GM18520 (cell line): ENCODE results near the gene CREB5.

ENCODE experiments used
- ATAC-seq: cut with Tn5 transposase; IDR thresholded peaks from one replicate; pipeline ENCODE4 v1.9.1; 2021; ENCODE audit not compliant: unreplicated experiment

The CREB5 gene

GRCh38 chr7:28729727-28730126, 317.4 kb downstream of the CREB5 start:
- ATAC-seq = no peak

DNA sequence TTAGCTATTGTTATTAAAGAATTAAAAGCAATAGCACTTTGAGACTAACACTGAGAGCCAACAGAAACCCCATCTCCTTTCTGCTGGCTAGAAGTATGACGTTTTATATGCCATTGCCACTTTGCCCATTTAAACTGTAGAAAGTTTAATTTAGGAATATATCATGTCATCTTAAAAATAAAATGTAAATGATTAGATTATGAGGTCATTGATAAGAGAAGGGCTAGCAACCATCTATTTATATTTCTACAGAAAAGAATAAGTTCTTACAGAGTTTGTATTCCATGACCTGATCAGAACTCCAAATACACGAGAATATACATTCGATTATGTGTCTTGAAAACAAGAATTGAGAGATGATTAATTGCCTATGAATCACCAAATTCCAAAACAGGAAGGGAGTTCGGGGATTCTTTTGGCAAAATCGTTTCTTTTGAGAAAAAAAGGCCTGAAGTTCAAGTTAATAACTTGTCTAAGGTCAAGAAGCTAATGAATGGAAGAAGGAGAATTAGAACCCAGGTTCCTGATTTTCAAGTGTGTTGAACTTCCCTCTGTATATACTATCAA, 318.9 kb downstream of the CREB5 start:
- no peak for ATAC-seq

DNA sequence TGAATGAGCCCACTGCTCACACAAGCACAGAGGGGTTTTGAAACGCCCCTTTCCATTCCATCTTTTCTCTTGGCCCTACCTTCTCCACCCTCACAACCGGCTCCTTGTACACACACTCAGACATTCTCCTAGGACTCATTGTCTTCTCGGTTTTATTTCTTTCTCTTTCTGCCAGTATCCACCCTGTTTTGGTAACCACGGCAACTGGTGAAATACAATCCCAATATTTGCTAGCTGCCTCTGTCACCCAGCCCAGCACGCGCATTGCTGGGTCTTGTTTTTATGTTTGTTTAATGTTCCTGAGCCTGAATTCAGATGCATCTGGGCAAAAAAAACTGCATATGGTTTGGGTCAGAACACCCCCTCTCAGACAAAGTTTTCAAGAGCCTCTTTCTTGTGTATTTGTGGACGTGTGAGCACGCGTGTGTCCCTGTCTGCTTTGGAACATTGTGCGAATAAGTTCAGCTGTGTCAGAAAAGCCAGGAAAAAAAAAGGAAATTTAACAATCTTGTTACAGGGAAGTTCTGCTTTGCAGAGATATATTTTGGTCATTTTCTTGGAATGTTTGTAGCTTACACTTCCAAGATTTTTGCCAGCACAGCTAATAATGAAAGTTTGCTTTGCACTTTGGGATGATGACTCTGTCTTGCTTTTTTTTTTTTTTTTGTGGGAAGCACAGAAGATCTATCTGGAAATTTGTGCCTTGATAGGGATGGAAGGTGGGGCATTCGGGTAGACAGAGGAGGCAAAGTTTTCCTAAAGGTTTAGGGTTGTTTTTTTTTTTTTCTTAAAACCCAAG, 320.0 kb downstream of the CREB5 start:
- no peak for ATAC-seq

- ATAC-seq = no peak
Observed at GRCh38 chr7:28733035-28733434, 320.7 kb downstream of the CREB5 start.

GRCh38 chr7:28738412-28738811, 326.1 kb downstream of the CREB5 start:
- ATAC-seq = no peak

DNA sequence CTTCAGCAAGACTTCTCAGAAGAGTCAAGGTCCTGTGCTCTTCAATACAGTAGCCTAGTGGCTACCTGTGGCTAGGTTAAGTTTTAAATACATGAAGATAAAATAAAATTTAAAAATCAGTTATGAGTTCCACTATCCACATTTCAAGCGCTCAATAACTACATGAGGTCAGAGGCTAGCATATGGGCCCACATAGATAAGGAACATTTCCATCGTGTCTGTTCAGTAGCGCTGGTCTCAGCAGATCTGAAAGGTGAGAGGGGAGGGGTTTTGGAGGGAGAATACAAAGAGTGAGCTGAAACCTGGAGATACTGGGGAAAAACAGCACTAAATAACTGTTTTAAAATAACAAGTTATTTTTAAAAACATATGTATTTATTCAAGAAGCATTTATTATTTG, 326.8 kb downstream of the CREB5 start:
- ATAC-seq = no peak

- no peak for ATAC-seq
Observed at GRCh38 chr7:28739826-28740225, 327.5 kb downstream of the CREB5 start.

GRCh38 chr7:28744951-28745350, 332.6 kb downstream of the CREB5 start:
- no peak for ATAC-seq

DNA sequence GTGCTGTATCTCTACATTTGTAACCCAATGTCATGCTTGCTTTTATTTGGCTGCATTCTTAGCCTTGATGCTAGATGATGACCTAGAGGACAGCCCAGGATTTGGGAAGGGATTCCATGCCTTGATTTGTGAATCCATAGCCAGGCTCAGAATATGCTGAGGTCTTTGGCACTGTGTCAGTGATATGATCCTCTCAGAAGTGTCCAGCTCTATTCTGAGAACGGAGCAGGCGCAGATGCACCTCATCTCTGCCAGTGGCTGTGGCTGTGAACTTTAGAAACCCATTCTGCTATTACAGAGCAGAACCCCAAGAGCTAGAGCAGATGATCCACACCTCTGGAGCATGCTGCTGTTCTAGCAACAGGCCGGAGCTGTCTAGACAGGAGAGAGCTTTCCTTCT, 333.0 kb downstream of the CREB5 start:
- no peak for ATAC-seq

DNA sequence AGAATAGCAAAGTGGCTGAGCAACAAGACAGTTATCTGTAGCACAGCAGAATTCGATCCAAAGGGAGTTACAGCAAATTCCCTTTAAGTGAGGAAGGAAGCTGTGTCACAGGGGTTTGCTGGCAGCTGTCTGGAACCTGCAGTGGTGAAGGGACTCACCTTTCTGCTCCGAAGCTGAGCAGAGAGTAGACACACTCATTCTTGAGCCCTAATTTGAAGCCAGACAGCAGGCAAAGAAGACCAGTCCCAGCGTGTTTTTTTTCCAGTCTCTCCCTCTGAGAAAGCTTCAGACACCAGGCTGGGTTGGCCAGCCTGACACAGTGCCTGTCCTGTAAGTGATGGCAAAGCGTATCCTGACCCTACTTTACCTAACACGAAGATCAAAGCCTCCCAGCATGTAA, 335.1 kb downstream of the CREB5 start:
- no peak for ATAC-seq

- no peak for ATAC-seq
Observed at GRCh38 chr7:28747854-28748253, 335.5 kb downstream of the CREB5 start.

- ATAC-seq = no peak
Observed at GRCh38 chr7:28748346-28748745, 336.0 kb downstream of the CREB5 start.

DNA sequence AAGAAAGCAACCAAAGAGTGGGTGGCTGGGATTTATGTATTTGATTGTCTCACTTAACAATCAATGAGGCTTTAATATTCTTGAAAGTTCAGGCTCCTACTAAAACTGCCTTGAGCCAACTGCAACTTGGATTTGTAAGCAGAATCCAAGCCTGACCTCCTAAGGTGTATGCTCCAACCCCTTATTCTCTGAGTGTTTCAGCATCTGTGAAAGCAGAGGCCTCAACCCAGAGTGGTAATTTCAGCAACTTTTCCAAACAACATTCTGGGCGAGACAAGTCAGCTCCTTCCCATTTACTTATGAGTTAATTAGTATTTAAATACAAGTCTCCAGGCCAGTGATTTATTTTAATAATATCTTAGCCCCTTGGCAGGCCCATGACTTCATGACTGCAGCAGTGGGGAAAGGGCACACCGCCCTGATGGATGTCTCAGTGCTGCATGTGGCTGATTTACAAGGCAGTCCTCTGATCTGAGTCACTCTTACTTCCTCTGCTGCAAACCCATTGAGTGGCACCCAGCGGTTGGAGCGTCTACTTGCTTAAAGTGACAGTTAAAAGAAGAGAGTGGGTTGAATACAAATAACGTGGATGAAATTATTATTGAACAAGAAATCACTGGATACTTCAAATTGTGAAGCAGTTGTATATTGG, 336.7 kb downstream of the CREB5 start:
- peak; percentile 68 for ATAC-seq

DNA sequence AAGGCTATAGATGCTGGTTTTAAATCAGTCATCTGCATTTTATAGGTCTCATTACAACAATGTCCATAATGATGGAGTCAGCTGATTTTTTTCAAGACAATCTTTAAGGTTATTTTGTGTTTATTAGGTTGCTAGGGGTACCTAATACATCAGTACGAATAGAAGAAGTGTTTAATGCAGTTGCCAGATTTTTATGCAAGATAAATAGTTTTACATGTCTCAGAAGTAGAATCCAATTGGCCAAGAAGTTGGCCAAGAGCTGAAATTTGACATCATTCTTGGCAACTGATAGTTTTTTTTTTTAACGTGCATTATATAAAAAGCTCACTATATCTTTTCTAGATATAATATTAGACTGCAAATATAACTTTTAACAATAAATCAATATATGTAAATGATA, 337.3 kb downstream of the CREB5 start:
- ATAC-seq = no peak

DNA sequence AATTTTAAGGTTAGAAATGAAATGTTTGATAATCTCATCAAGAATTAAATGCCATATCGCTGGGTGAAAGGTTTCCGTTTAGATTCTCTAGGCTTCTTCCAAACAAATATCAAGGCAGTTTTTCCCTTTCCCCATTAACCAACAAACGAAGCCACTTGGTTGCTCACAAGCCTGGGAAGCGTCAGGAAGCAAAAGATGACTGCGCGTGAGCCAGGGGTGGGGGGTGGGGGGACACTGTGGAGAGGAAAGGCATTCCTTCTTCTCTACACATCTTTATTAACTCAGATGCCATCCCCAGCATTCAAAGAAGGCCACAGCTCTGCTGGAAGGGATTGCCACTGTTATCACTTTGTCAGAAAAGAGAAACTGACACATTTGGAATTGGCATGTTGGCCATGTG, 338.7 kb downstream of the CREB5 start:
- no peak for ATAC-seq

DNA sequence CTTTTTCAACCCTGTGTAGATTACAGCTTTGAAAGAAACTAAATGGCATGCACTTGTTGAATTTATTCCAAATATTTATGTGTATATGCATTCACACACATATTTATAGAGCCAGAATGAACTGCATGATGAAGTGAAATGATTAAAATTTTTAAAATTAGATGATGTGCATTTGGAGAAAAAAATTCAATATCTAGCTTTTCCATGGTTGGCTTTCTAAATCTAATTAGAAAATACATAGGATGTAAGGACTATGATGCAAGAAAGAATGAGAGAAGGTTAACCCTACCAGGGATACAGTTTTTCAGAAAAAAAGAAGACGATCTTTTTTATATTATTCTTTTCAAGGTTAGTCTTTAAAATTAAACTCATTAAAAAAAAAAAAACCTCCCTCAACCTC, 341.3 kb downstream of the CREB5 start:
- ATAC-seq = no peak

GRCh38 chr7:28754027-28754426, 341.7 kb downstream of the CREB5 start:
- no peak for ATAC-seq

DNA sequence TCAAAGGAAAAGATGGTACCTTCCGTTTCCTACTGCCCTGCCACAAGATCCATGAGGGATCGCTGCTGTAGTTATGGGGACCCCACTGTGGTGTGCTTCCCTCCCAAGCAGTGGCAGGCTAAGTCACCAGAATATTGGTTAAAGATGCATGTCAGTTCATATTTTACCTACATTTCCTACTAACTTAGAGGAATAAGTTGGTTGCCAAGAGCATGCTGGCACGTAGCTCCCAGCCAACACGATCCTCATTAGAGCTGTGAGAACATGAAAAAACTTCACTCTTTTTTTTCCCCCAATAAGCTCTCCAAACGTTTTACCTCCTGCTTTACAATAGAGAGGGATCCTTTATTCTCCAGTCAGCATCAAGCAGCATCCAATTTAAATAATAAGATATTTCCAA, 342.1 kb downstream of the CREB5 start:
- ATAC-seq = no peak

DNA sequence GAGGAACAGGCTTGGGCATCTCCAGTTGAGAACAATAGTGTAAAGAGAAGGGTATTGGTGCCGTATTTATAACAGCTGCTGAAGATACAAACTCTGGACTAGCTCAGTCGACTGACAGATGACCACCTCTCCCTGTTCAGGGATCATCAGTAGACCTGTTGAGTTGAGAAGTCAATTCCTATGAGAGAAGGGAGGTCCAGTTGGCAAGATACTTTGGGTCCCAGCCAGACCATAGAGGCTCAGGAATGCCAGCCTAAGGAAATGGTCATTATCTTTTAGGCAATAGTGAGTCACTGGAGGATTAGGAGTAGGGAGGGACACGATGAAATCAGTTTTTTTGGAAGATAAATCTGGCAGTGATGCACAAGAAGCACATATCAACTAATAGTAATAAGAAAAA, 342.9 kb downstream of the CREB5 start:
- ATAC-seq = no peak

DNA sequence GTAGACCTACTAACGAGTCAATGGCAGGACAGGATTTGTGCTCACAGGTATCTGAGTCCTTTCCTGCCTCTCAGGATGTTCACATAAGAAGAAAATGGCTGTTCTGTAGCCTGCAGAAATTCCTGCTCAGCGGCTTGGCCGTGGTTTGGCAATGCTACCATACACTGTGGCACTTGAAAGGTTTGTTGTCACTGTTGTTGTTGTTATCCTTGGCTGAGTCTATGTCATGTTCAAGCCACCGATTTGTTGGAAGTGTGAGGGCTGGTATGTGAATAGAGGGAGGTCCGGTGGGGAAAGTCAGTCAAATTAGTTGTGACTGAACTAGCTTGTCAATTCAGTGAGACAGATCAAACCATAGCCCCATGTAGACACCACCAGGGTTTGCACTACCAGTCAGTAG, 345.9 kb downstream of the CREB5 start:
- ATAC-seq = no peak

DNA sequence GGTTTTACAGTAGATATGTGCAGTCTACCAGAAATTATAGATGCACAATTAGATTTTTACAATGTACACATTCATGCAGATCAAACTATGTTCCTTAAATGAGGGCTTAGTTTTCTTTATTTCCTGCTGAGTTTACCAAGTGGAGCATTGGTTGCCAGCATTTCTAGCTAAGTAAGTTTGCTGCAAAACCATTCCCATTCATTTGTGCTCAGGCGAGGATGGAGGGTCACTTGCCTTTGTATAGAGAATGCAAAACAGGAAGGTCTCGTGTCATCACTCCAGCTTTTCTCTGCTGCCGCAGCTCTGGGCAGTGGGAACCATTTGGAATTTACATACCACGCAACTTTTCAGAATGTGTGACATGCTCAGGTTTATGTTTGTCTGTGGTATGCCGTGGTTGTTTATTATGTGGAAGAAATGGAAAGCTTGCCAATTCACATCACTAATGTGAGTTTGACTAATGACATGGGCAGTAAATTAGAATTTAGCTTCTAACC, 347.2 kb downstream of the CREB5 start:
- no peak for ATAC-seq

DNA sequence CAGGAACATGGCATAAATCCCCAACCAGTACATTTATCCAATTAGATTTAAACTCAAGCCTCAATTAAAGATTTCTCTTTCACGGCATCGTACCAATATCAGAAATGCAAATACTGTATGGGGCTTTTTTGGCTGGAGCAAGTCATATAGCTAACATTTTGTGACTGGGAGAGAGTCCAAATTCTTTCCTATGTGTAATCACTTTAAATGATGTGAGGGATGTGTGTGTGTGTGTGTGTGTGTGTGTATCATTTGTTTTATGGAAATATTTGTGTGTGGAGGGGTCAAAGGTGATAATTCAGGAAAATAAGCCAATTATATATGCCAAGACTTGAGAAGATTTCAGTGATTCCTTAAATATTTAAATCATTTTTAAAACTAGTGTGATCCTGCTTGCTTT, 349.2 kb downstream of the CREB5 start:
- no peak for ATAC-seq
